HepG2 (cell line): ENCODE results near the gene LCA5. TPM values are rescaled to one million over a fixed set of nuclear protein-coding genes. Genes with fewer than 3 reads are reported as not detected.

Experiments used
- ATAC-seq: fragments of 200-7000 bp; cut with Tn5 transposase; 3 replicates; pipeline ENCODE4 v1.9.1; 2020; ENCODE audit warnings: mild to moderate bottlenecking, moderate library complexity
- BruUV-seq: library from RNA; stranded (reverse); fragments of 400-500 nt; replicated peaks from 2 replicates; lab custom pipeline; 2021; lab: Mats Ljungman, UMichigan
- CTCF ChIA-PET: fragments of 300-600 bp; formaldehyde crosslinking; extraction: SDS; loops from one replicate; lab custom pipeline; 2021; ENCODE audit warnings: low total read pairs, inconsistent platforms, low intra/inter-chr PET ratio; lab: Yijun Ruan, JAX
- POLR2A ChIA-PET: fragments of 350-600 bp; sonication (Branson Sonifier 250); formaldehyde crosslinking; loops from one replicate; lab custom pipeline; 2020; ENCODE audit warnings: antibody characterized with exemption, inconsistent platforms; lab: Yijun Ruan, JAX
- DNase-seq: peaks from one replicate; pipeline ENCODE4 v3.0.0-alpha.2; 2015; ENCODE audit warnings: low spot score
- FAIRE-seq: peaks from 3 replicates; lab custom pipeline; 2011; peaks lifted over from hg19 to GRCh38; lab: Jason Lieb, UNC
- H2AFZ ChIP-seq: one replicate; pipeline ENCODE4 v1.6.1; 2011; ENCODE audit warnings: low read length, inconsistent platforms
- H3K27ac ChIP-seq: fragments of 300-600 bp; 3 replicates; pipeline ENCODE4 v1.8.0; 2011; ENCODE audit warnings: mixed run types, mild to moderate bottlenecking, mixed read lengths, low read length, inconsistent platforms; ENCODE audit not compliant: insufficient read depth; ENCODE audit errors: extremely low read length
- H3K27me3 ChIP-seq, 2 experiments: fragments of 200-600 bp in 1 of 2; 2 replicates in 1 of 2; 3 replicates in 1 of 2; pipeline versions ENCODE4 v1.6.0 to v1.8.0; 2011; ENCODE audit warnings: low read length in 2 of 2, mild to moderate bottlenecking in 2 of 2, moderate library complexity in 2 of 2, inconsistent platforms in 1 of 2; ENCODE audit not compliant: insufficient read depth in 2 of 2, control insufficient read depth in 1 of 2
- H3K36me3 ChIP-seq, 2 experiments: fragments of 200-600 bp in 1 of 2; replicated peaks in 1 of 2; 2 replicates in 1 of 2; 3 replicates in 1 of 2; pipeline versions ENCODE4 v1.5.1 to v1.8.0; 2011; ENCODE audit warnings: low read length in 2 of 2, inconsistent platforms in 1 of 2; ENCODE audit not compliant: insufficient read depth in 2 of 2, control insufficient read depth in 1 of 2
- H3K4me1 ChIP-seq: 2 replicates; pipeline ENCODE4 v1.5.1; 2012; ENCODE audit warnings: low read length, inconsistent platforms; ENCODE audit not compliant: insufficient read depth
- H3K4me2 ChIP-seq: 2 replicates; pipeline ENCODE4 v1.6.0; 2011; ENCODE audit warnings: low read depth, low read length, inconsistent platforms
- H3K4me3 ChIP-seq, 3 experiments: fragments of 200-600 bp in 1 of 3; sonication (generic), shearing (Covaris generic) in 1 of 3; replicated peaks in 1 of 3; 2 replicates each; pipeline ENCODE4 v1.5.1; 2011 to 2016; ENCODE audit warnings: low read length in 3 of 3, inconsistent platforms in 2 of 3, low read depth in 2 of 3, mild to moderate bottlenecking in 2 of 3, control low read depth in 1 of 3, mixed read lengths in 1 of 3; ENCODE audit not compliant: insufficient read depth in 1 of 3
- H3K79me2 ChIP-seq: one replicate; pipeline ENCODE4 v1.6.1; 2011; ENCODE audit warnings: low read length, inconsistent platforms; ENCODE audit not compliant: insufficient read depth
- H3K9ac ChIP-seq: 2 replicates; pipeline ENCODE4 v1.6.0; 2011; ENCODE audit warnings: mild to moderate bottlenecking, low read depth, low read length, inconsistent platforms; ENCODE audit not compliant: insufficient read depth
- H3K9me3 ChIP-seq: 2 replicates; pipeline ENCODE4 v1.5.1; 2012; ENCODE audit warnings: mild to moderate bottlenecking, low read length
- H4K20me1 ChIP-seq: 2 replicates; pipeline ENCODE4 v1.6.0; 2011; ENCODE audit warnings: inconsistent platforms, mild to moderate bottlenecking, low read length, moderate library complexity; ENCODE audit not compliant: insufficient read depth
- KDM3A ChIP-seq: IDR thresholded peaks from 2 replicates; pipeline ENCODE4 v1.6.1; 2018; ENCODE audit warnings: low read depth, missing compliant biosample characterization
- MAFK ChIP-seq, 2 experiments: IDR thresholded peaks in 1 of 2; conservative IDR thresholded peaks in 1 of 2; 2 replicates each; pipeline ENCODE4 v1.6.1; 2011; ENCODE audit warnings: improper control_type of control experiment in 2 of 2, low read length in 2 of 2
- MEIS1 ChIP-seq: sonication (generic); formaldehyde crosslinking; IDR thresholded peaks from 2 replicates; pipeline ENCODE4 v1.9.0; 2021; ENCODE audit warnings: mild to moderate bottlenecking, missing genetic modification reagents, moderate library complexity, borderline replicate concordance
- PCBP1 ChIP-seq: fragments of 200-400 bp; formaldehyde crosslinking; IDR thresholded peaks from 2 replicates; pipeline ENCODE4 v1.6.1; 2017; ENCODE audit warnings: mild to moderate bottlenecking, low read depth, low read length, borderline replicate concordance
- ZNF3 ChIP-seq: IDR thresholded peaks from 2 replicates; pipeline ENCODE4 v1.7.0; 2017; ENCODE audit warnings: inconsistent platforms
- ZNF30 ChIP-seq: sonication (generic); formaldehyde crosslinking; IDR thresholded peaks from 2 replicates; pipeline ENCODE4 v1.5.0; 2020; ENCODE audit warnings: mild to moderate bottlenecking, missing genetic modification reagents
- ZNF713 ChIP-seq: sonication (generic); formaldehyde crosslinking; IDR thresholded peaks from 2 replicates; pipeline ENCODE4 v1.4.0; 2020; ENCODE audit warnings: mild to moderate bottlenecking, missing genetic modification reagents
- ZNF780A ChIP-seq: sonication (generic); formaldehyde crosslinking; IDR thresholded peaks from 2 replicates; pipeline ENCODE4 v1.8.0; 2022; ENCODE audit warnings: mild to moderate bottlenecking, missing genetic modification reagents, moderate library complexity
- ZNF878 ChIP-seq: sonication (generic); formaldehyde crosslinking; IDR thresholded peaks from 2 replicates; pipeline ENCODE4 v1.8.1; 2023; ENCODE audit warnings: mild to moderate bottlenecking, missing genetic modification reagents, moderate library complexity
- ZNF879 ChIP-seq: sonication (generic); formaldehyde crosslinking; IDR thresholded peaks from 2 replicates; pipeline ENCODE4 v1.8.1; 2023; ENCODE audit warnings: missing genetic modification reagents
- WGBS: methylation state at CpG from one replicate; pipeline ENCODE4 v1.1.6; 2017; ENCODE audit warnings: low lambda C conversion rate; 5-methylcytosine and 5-hydroxymethylcytosine counted together
- in situ Hi-C: cut with HindIII; loops from 2 replicates; pipeline ENCODE4 v1.10.0; 2017; ENCODE audit warnings: low pct_unique_long_range_greater_than_20kb; ENCODE audit not compliant: extremely low pct_ligation_motif_present
- intact Hi-C: fragments of 100-400 bp; cut with micrococcal nuclease; formaldehyde crosslinking; loops from one replicate; pipeline ENCODE4 v1.10.0; 2022; ENCODE audit not compliant: unreplicated experiment
- polyA plus RNA-seq, 8 experiments: library from polyadenylated mRNA; depleted of rRNA in 3 of 8; stranded (reverse) in 7 of 8; unstranded in 1 of 8; fragments of >200 nt; fragmentation: Illumina TruSeq in 4 of 8; extraction: Trizol in 4 of 8; gene quantifications; 2 replicates each; pipeline versions ENCODE4 v1.2.1 to v1.2.3, GENCODE V29; 2011 to 2016; ENCODE audit warnings: low read depth in 4 of 8, missing spikeins in 1 of 8, mixed read lengths in 1 of 8; ENCODE audit not compliant: insufficient read depth in 1 of 8
- total RNA-seq, 5 experiments: library from RNA; depleted of rRNA; stranded (reverse); fragments of >200 nt; fragmentation: Illumina TruSeq; extraction: Trizol; gene quantifications; 2 replicates each; pipeline ENCODE4 v1.2.3, GENCODE V29; 2016; ENCODE audit warnings: low read depth in 1 of 5
- TF ChIP-seq, protein P1 (sequence below): sonication (generic); formaldehyde crosslinking; IDR thresholded peaks from 2 replicates; pipeline ENCODE4 v1.8.0; 2022; ENCODE audit warnings: missing genetic modification reagents, mild to moderate bottlenecking, moderate library complexity, borderline replicate concordance
- TF ChIP-seq, protein P2 (sequence below): IDR thresholded peaks from 2 replicates; pipeline ENCODE4 v1.6.1; 2016; ENCODE audit warnings: low read depth, control low read depth

The LCA5 gene
- total and polyA plus RNA-seq, 2 of the 13 experiments (the other 11 are each of a cell fraction or from before 2014, with no cell fraction given), result 0.84 to 4.6 TPM

DNA sequence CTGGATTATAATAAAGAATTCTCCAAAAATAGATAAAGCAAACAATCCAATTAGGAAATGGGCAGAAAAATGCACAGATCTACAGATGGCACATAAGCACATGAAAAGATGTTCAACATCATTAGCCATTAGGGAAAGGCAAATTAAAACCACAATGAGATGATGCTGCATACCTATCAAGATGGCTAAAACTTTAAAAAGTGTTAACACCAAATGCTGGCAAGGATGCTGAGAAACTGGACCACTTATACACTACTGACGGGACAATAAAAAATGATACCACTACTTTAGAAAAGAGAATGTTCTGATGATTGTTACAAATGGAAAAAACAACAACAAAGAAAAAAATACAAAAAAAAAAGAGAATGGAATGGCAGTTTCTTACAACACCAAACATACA lies 26.5 kb downstream of the LCA5 start:
- H3K9me3 ChIP-seq, result no peaks in the 10 kb centered on the region
- no peak for DNase-seq
- H3K79me2 ChIP-seq, result no peaks in the 10 kb centered on the region
- intact Hi-C loops (no loop called here), in situ Hi-C loops (no loop called here)
- H2AFZ ChIP-seq, result no peak overlapping the region
- ChIA-PET POLR2A (no interaction called here), CTCF (no interaction called here)
- H3K9ac ChIP-seq, result no peak overlapping the region
- TF ChIP-seq MAFK (conservative IDR thresholded peaks at IDR 0.05 in 1 of 2, IDR thresholded peaks at IDR 0.05 in 1 of 2; ENCODE audit: low read length in 2 of 2), result no peak
- TF ChIP-seq, protein P1, sequence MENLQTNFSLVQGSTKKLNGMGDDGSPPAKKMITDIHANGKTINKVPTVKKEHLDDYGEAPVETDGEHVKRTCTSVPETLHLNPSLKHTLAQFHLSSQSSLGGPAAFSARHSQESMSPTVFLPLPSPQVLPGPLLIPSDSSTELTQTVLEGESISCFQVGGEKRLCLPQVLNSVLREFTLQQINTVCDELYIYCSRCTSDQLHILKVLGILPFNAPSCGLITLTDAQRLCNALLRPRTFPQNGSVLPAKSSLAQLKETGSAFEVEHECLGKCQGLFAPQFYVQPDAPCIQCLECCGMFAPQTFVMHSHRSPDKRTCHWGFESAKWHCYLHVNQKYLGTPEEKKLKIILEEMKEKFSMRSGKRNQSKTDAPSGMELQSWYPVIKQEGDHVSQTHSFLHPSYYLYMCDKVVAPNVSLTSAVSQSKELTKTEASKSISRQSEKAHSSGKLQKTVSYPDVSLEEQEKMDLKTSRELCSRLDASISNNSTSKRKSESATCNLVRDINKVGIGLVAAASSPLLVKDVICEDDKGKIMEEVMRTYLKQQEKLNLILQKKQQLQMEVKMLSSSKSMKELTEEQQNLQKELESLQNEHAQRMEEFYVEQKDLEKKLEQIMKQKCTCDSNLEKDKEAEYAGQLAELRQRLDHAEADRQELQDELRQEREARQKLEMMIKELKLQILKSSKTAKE (CRISPR knock-in tag), result no peak
- no peak for TF ChIP-seq ZNF780A (CRISPR knock-in tag)
- no peak for TF ChIP-seq MEIS1 (CRISPR knock-in tag)
- TF ChIP-seq, protein P2, sequence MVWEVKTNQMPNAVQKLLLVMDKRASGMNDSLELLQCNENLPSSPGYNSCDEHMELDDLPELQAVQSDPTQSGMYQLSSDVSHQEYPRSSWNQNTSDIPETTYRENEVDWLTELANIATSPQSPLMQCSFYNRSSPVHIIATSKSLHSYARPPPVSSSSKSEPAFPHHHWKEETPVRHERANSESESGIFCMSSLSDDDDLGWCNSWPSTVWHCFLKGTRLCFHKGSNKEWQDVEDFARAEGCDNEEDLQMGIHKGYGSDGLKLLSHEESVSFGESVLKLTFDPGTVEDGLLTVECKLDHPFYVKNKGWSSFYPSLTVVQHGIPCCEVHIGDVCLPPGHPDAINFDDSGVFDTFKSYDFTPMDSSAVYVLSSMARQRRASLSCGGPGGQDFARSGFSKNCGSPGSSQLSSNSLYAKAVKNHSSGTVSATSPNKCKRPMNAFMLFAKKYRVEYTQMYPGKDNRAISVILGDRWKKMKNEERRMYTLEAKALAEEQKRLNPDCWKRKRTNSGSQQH (CRISPR knock-in tag), result no peak
- TF ChIP-seq ZNF879, result no peak
- TF ChIP-seq ZNF878 (CRISPR knock-in tag), result no peak
- no peak for TF ChIP-seq PCBP1
- no peak for TF ChIP-seq ZNF713 (CRISPR knock-in tag)
- no peak for TF ChIP-seq KDM3A (CRISPR knock-in tag)
- no peak for TF ChIP-seq ZNF30
- TF ChIP-seq ZNF3 (CRISPR knock-in tag), result no peak
- no peaks in the 10 kb centered on the region; the same call in 1 of the 2 replicates for H4K20me1 ChIP-seq
- H3K36me3 ChIP-seq, result no peaks in the 10 kb centered on the region
- H3K27ac ChIP-seq, result no peak overlapping the region
- BruUV-seq, result no TSS peak
- H3K4me2 ChIP-seq, result no peak overlapping the region
- ATAC-seq, result no peak
- 92% methylated on average over 1 of the region's 1 CpG for WGBS
- no peaks in the 10 kb centered on the region for H3K4me1 ChIP-seq
- no peaks in the 10 kb centered on the region for H3K27me3 ChIP-seq
- no peak overlapping the region for H3K4me3 ChIP-seq
- FAIRE-seq, result no peak
